ENCODE measurements around the gene IGIP. TPM values are rescaled to one million over a fixed set of nuclear protein-coding genes. Genes with fewer than 3 reads are reported as not detected.

The IGIP gene
- total RNA-seq, 1 donor from 2014 or later: 16.7 TPM

DNA sequence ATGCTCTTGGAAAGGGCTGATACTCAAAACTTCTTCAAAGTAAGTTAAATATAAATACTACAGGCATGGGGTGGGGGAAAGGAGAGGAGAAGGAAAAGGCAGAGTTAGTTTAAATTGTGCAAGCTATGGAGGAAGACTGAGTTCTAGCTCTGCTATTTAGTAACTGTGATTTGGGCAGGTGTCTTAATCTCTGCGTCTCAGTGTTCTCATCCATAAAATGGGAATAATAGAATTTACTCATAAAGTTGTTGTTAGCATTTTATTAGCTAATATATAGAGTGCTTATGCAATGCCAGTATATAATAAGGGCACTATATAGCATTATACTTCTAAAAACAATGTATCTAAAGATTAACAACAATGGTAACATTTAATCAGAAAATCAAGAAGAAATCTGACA is 24.6 kb upstream of the IGIP start:
- H3K4me1 ChIP-seq: peaks cover 2% of the 10 kb centered on the region
- no peak overlapping the region for H3K4me3 ChIP-seq
- H3K36me3 ChIP-seq: no peaks in the 10 kb centered on the region
- no peaks in the 10 kb centered on the region for H3K27me3 ChIP-seq
- DNase-seq (ENCODE audit: extremely low spot score in 2 of 2): no peak
- TF ChIP-seq POLR2AphosphoS5 (IDR thresholded peaks at IDR 0.05; ENCODE audit: insufficient read depth in 1 of 2, low read depth in 1 of 2): no peak
- no peak for TF ChIP-seq POLR2A (IDR thresholded peaks at IDR 0.05)
- TF ChIP-seq, protein P1, sequence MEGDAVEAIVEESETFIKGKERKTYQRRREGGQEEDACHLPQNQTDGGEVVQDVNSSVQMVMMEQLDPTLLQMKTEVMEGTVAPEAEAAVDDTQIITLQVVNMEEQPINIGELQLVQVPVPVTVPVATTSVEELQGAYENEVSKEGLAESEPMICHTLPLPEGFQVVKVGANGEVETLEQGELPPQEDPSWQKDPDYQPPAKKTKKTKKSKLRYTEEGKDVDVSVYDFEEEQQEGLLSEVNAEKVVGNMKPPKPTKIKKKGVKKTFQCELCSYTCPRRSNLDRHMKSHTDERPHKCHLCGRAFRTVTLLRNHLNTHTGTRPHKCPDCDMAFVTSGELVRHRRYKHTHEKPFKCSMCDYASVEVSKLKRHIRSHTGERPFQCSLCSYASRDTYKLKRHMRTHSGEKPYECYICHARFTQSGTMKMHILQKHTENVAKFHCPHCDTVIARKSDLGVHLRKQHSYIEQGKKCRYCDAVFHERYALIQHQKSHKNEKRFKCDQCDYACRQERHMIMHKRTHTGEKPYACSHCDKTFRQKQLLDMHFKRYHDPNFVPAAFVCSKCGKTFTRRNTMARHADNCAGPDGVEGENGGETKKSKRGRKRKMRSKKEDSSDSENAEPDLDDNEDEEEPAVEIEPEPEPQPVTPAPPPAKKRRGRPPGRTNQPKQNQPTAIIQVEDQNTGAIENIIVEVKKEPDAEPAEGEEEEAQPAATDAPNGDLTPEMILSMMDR (IDR thresholded peaks at IDR 0.05): no peak
- no peak overlapping the region for H3K27ac ChIP-seq
- intact Hi-C loops (cut with DNase I): no loop called here
- no peaks in the 10 kb centered on the region for H3K9me3 ChIP-seq

DNA sequence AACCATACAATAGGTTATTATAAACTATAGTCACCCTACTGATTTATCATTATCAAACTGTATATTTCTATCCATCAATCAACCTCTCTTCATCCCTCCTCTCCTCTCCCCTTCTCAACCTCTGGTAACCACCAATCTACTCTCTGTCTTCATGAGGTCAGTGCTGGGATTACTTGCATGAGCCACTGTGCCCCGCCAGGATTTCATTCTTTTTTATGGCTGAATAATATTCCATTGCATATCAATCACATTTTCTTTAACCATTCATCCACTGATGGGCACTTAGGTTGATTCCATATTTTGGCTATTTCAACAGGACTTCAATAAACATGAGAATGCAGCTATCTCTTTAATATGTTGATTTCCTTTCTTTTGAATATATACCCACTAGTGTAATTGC is 22.6 kb upstream of the IGIP start:
- intact Hi-C loops (cut with DNase I): no loop called here
- no peak overlapping the region for H3K27ac ChIP-seq
- TF ChIP-seq POLR2A (IDR thresholded peaks at IDR 0.05) (no peak), POLR2AphosphoS5 (IDR thresholded peaks at IDR 0.05; ENCODE audit: insufficient read depth in 1 of 2, low read depth in 1 of 2) (no peak)
- TF ChIP-seq, protein P1 (IDR thresholded peaks at IDR 0.05): no peak

DNA sequence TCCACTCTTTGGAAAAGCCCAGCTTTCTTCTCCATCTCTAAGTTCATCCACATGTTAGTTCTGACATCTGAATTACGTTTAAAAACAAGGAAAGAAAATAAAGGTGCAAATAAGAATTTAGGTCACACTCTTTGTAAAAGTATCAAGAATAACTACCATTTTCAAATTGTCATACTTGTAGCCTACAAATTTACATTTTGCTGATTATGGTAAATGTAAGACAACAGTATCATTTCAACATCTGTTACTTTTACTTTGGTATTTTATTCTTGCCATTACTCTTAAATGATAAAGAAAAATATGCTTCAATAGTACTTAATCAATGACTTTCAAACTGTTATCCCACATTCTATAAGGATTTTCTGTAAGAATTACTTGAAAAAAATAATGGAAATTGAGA is 21.6 kb upstream of the IGIP start:
- H3K4me1 ChIP-seq: peaks cover 21% of the 10 kb centered on the region
- TF ChIP-seq POLR2A (IDR thresholded peaks at IDR 0.05): no peak
- no peak for TF ChIP-seq POLR2AphosphoS5 (IDR thresholded peaks at IDR 0.05; ENCODE audit: insufficient read depth in 1 of 2, low read depth in 1 of 2)
- TF ChIP-seq, protein P1 (IDR thresholded peaks at IDR 0.05): no peak
- no peak overlapping the region for H3K4me3 ChIP-seq
- H3K9me3 ChIP-seq: no peaks in the 10 kb centered on the region
- no peaks in the 10 kb centered on the region for H3K27me3 ChIP-seq
- intact Hi-C loops (cut with DNase I): no loop called here
- H3K36me3 ChIP-seq: no peaks in the 10 kb centered on the region
- no peak for DNase-seq (ENCODE audit: extremely low spot score in 2 of 2)
- H3K27ac ChIP-seq: no peak overlapping the region

More for the DNA sequence above, 22.6 kb upstream of the IGIP start:
- H3K36me3 ChIP-seq: no peaks in the 10 kb centered on the region
- H3K4me1 ChIP-seq: peaks cover 13% of the 10 kb centered on the region
- H3K4me3 ChIP-seq: no peak overlapping the region
- DNase-seq (ENCODE audit: extremely low spot score in 2 of 2): no peak
- no peaks in the 10 kb centered on the region for H3K9me3 ChIP-seq
- no peaks in the 10 kb centered on the region for H3K27me3 ChIP-seq

DNA sequence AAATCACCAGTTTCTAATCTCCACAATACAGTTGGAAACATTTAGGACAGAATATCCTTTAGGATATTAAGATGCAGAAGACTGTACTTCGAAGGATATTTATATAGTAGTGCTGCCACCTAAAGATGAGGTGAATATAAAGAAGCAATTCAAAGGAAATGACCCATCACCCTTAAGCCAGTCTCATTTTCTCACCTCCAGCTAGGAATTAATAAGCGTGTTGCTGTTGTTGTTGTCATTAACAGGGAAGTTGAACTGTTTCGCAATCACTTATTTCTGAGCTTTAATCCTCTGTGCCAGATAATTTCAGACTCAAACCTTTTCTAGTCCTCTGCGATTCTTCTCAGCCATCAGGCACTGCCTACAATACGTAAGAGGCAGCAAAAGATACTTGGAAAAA is 19.6 kb upstream of the IGIP start:
- no peaks in the 10 kb centered on the region for H3K27me3 ChIP-seq
- DNase-seq (ENCODE audit: extremely low spot score in 2 of 2): no peak
- peak overlapping the region; percentile 99 for H3K27ac ChIP-seq
- H3K4me1 ChIP-seq: peaks cover 31% of the 10 kb centered on the region
- H3K9me3 ChIP-seq: no peaks in the 10 kb centered on the region
- intact Hi-C loops (cut with DNase I): no loop called here
- no peaks in the 10 kb centered on the region for H3K36me3 ChIP-seq
- no peak overlapping the region for H3K4me3 ChIP-seq
- TF ChIP-seq, protein P1 (IDR thresholded peaks at IDR 0.05): no peak
- TF ChIP-seq POLR2A (IDR thresholded peaks at IDR 0.05): no peak

DNA sequence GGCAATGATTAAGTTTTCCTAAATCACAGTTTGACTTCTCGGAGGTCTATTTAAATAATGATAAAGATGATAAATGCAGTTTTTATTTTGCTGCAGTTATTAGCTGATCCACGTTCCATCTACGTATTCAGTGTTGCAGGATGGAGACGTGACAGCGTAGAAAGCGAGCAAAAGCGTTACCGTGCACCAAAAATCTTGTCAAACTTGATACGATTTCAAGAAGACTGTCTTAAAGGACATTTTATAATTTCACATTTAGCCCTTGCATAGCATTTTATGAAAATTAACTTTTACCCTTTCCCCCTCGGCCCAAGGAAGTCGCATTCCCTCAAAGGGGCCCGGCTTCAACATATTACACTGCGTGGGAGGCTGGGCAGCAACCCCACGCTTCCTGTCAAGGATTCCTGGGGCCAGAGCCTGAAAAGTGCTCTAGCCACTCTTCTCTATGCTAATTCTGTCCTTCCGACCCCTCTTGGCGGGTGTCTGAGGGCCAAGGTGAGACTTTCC is 18.9 kb upstream of the IGIP start:
- Histone ChIP-seq H3K36me3 (no peaks in the 10 kb centered on the region), H3K27me3 (no peaks in the 10 kb centered on the region), H3K4me3 (peak overlapping the region; percentile 74 to 84), H3K4me1 (peaks cover 38% of the 10 kb centered on the region), H3K27ac (peak overlapping the region; percentile 99), H3K9me3 (no peaks in the 10 kb centered on the region)
- intact Hi-C loops (cut with DNase I): no loop called here
- TF ChIP-seq, protein P1 (IDR thresholded peaks at IDR 0.05): no peak
- no peak for TF ChIP-seq POLR2AphosphoS5 (IDR thresholded peaks at IDR 0.05; ENCODE audit: insufficient read depth in 1 of 2, low read depth in 1 of 2)
- no peak for TF ChIP-seq POLR2A (IDR thresholded peaks at IDR 0.05)
- DNase-seq (ENCODE audit: extremely low spot score in 2 of 2): no peak
